ENCODE measurements around the gene PHLPP1. TPM values are rescaled to one million over a fixed set of nuclear protein-coding genes. Genes with fewer than 3 reads are reported as not detected.
"Not testable (repeated sequence)": the region's sequence is repeated elsewhere in the genome, so short reads cannot be mapped to it uniquely, and the experiment has no call there.

PHLPP1 gene
- total and polyA plus RNA-seq, 2 experiments from 2014 or later: 15.7 to 73.6 TPM

DNA sequence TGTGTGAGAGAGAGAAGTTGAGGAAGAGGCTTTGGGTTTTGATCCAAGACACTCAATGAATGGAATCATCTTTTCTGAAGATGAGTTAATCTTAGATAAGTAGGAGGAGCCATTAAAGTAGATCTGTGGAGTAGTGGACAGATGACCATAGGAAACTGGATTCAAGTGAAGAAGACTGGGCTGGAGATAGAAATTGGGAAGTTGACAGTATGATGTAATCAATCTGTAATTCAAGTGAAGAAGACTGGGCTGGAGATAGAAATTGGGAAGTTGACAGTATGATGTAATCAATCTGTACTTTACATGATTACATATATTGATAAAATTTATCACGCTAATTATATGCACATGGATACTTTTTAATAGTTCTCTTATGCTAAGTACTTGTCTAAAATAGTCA lies 92.8 kb downstream of the PHLPP1 start (continued):
- TF ChIP-seq, protein P1, sequence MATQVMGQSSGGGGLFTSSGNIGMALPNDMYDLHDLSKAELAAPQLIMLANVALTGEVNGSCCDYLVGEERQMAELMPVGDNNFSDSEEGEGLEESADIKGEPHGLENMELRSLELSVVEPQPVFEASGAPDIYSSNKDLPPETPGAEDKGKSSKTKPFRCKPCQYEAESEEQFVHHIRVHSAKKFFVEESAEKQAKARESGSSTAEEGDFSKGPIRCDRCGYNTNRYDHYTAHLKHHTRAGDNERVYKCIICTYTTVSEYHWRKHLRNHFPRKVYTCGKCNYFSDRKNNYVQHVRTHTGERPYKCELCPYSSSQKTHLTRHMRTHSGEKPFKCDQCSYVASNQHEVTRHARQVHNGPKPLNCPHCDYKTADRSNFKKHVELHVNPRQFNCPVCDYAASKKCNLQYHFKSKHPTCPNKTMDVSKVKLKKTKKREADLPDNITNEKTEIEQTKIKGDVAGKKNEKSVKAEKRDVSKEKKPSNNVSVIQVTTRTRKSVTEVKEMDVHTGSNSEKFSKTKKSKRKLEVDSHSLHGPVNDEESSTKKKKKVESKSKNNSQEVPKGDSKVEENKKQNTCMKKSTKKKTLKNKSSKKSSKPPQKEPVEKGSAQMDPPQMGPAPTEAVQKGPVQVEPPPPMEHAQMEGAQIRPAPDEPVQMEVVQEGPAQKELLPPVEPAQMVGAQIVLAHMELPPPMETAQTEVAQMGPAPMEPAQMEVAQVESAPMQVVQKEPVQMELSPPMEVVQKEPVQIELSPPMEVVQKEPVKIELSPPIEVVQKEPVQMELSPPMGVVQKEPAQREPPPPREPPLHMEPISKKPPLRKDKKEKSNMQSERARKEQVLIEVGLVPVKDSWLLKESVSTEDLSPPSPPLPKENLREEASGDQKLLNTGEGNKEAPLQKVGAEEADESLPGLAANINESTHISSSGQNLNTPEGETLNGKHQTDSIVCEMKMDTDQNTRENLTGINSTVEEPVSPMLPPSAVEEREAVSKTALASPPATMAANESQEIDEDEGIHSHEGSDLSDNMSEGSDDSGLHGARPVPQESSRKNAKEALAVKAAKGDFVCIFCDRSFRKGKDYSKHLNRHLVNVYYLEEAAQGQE (IDR thresholded peaks at IDR 0.05; ENCODE audit: unreplicated experiment): no peak
- TF ChIP-seq EZH2 (IDR thresholded peaks at IDR 0.05; ENCODE audit: low read depth, unreplicated experiment): no peak
- TF ChIP-seq, protein P2, sequence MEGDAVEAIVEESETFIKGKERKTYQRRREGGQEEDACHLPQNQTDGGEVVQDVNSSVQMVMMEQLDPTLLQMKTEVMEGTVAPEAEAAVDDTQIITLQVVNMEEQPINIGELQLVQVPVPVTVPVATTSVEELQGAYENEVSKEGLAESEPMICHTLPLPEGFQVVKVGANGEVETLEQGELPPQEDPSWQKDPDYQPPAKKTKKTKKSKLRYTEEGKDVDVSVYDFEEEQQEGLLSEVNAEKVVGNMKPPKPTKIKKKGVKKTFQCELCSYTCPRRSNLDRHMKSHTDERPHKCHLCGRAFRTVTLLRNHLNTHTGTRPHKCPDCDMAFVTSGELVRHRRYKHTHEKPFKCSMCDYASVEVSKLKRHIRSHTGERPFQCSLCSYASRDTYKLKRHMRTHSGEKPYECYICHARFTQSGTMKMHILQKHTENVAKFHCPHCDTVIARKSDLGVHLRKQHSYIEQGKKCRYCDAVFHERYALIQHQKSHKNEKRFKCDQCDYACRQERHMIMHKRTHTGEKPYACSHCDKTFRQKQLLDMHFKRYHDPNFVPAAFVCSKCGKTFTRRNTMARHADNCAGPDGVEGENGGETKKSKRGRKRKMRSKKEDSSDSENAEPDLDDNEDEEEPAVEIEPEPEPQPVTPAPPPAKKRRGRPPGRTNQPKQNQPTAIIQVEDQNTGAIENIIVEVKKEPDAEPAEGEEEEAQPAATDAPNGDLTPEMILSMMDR (conservative IDR thresholded peaks at IDR 0.05; ENCODE audit: low read depth in 2 of 2): no peak
- TF ChIP-seq NANOG (IDR thresholded peaks at IDR 0.05; ENCODE audit: borderline replicate concordance): no peak
- TF ChIP-seq ZNF114 (CRISPR knock-in tag; IDR thresholded peaks at IDR 0.05): no peak
- no peak for TF ChIP-seq CREB1 (CRISPR knock-in tag; IDR thresholded peaks at IDR 0.05; ENCODE audit: low read depth)
- TF ChIP-seq EZH2phosphoT487 (IDR thresholded peaks at IDR 0.05; ENCODE audit: unreplicated experiment): no peak
- TF ChIP-seq, protein P3, sequence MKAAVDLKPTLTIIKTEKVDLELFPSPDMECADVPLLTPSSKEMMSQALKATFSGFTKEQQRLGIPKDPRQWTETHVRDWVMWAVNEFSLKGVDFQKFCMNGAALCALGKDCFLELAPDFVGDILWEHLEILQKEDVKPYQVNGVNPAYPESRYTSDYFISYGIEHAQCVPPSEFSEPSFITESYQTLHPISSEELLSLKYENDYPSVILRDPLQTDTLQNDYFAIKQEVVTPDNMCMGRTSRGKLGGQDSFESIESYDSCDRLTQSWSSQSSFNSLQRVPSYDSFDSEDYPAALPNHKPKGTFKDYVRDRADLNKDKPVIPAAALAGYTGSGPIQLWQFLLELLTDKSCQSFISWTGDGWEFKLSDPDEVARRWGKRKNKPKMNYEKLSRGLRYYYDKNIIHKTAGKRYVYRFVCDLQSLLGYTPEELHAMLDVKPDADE (IDR thresholded peaks at IDR 0.05): no peak
- TF ChIP-seq STAT1 (IDR thresholded peaks at IDR 0.05; ENCODE audit: unreplicated experiment): no peak

GRCh38 chr18:62809445-62809844 lies 94.1 kb downstream of the PHLPP1 start:
- not testable (repeated sequence) for H3K4me3 Mint-ChIP-seq; DNase-seq (ENCODE audit: low spot score); H3K36me3 Mint-ChIP-seq (ENCODE audit: low read depth); H2AFZ ChIP-seq; H3K4me3 ChIP-seq; H4K20me1 ChIP-seq (replicated peaks; ENCODE audit: insufficient read depth); H3K27me3 Mint-ChIP-seq (ENCODE audit: insufficient read depth, low read depth, poor library complexity); H3K27ac ChIP-seq (ENCODE audit: low read depth); H3F3A ChIP-seq (replicated peaks; ENCODE audit: low read depth); H3K9me3 Mint-ChIP-seq; H3K27me3 ChIP-seq (ENCODE audit: insufficient read depth); H3K36me3 ChIP-seq (ENCODE audit: insufficient read depth); H3K9me2 ChIP-seq (ENCODE audit: insufficient read depth)
- Histone ChIP-seq H3K4me1 (ENCODE audit: insufficient read depth) (peaks cover 50% of the 10 kb centered on the region), H3K79me2 (replicated peaks; ENCODE audit: insufficient read depth) (peaks cover 94% of the 10 kb centered on the region), H3K4me2 (peak overlapping the region; percentile 33; the same call in 1 of the 2 replicates)
- ATAC-seq: peak; percentile 59
- Mint-ChIP-seq H3K4me1 (peaks cover 67% of the 10 kb centered on the region), H3K27ac (peak overlapping the region; percentile 23; the same call in 1 of the 2 replicates)
